ENCODE measurements around the gene PLXDC1.

Gene PLXDC1

DNA sequence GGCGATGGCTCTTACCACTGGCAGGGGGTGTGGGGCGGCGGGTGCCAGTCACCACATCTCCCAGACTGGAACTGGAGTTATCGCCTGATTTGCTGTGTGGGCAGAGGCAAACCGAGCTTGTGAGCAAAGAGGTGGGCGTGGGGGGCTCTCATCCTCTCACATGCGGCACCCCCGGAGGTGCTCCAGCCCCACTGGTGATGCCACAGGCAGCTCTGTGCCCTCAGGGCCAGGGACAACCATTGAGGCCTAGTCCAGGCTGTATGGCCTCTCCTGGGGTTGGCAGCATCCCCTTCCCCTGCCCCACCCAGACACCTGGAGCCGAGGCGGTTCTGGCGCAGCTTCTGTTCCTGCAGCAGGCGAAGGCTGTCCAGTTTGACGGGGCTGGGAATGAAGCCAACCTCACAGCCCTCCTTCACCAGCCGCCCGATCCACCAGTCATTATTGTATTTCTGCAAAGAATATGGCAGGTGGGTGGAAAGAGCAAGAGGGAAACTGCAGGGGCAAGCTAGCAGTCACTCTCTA lies 35.1 kb upstream of the PLXDC1 start:
- no peaks in the 10 kb centered on the region for H3K4me1 ChIP-seq (ENCODE audit: control insufficient read depth in 1 of 2, insufficient read depth in 1 of 2, low read depth in 1 of 2, low read length in 1 of 2)
- H3K9me3 ChIP-seq: no peaks in the 10 kb centered on the region
- TF ChIP-seq, protein P1, sequence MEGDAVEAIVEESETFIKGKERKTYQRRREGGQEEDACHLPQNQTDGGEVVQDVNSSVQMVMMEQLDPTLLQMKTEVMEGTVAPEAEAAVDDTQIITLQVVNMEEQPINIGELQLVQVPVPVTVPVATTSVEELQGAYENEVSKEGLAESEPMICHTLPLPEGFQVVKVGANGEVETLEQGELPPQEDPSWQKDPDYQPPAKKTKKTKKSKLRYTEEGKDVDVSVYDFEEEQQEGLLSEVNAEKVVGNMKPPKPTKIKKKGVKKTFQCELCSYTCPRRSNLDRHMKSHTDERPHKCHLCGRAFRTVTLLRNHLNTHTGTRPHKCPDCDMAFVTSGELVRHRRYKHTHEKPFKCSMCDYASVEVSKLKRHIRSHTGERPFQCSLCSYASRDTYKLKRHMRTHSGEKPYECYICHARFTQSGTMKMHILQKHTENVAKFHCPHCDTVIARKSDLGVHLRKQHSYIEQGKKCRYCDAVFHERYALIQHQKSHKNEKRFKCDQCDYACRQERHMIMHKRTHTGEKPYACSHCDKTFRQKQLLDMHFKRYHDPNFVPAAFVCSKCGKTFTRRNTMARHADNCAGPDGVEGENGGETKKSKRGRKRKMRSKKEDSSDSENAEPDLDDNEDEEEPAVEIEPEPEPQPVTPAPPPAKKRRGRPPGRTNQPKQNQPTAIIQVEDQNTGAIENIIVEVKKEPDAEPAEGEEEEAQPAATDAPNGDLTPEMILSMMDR (IDR thresholded peaks at IDR 0.05): no peak
- no peaks in the 10 kb centered on the region for H3K36me3 ChIP-seq
- H3K4me3 ChIP-seq (ENCODE audit: low read depth in 1 of 2, low read length in 1 of 2): no peak overlapping the region
- no peak overlapping the region for H3K27ac ChIP-seq
- no peaks in the 10 kb centered on the region for H3K27me3 ChIP-seq

DNA sequence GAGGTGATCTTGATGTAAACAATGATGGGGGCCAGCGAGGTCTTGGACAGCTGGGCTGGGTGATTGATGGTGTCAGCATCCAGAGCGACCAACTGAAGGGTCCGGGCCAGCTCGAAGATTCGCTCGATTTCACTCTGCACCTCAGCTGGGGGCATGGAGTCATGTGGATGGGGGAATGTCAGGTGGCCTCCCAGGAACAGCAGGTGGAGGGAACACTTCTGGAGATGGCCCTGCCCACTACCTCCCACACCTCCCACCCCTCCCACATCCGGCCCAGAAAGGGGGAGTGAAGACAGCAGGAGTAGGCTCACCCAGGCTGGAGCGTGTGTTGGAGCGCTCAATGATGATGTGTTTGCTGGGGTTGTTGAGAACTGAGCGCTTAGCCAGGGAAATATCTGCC lies 32.3 kb upstream of the PLXDC1 start:
- no peak overlapping the region for H3K27ac ChIP-seq
- no peaks in the 10 kb centered on the region for H3K27me3 ChIP-seq
- H3K4me1 ChIP-seq (ENCODE audit: control insufficient read depth in 1 of 2, insufficient read depth in 1 of 2, low read depth in 1 of 2, low read length in 1 of 2): no peaks in the 10 kb centered on the region
- no peak overlapping the region for H3K4me3 ChIP-seq (ENCODE audit: low read depth in 1 of 2, low read length in 1 of 2)
- TF ChIP-seq, protein P1 (IDR thresholded peaks at IDR 0.05): no peak
- no peaks in the 10 kb centered on the region for H3K36me3 ChIP-seq
- no peaks in the 10 kb centered on the region for H3K9me3 ChIP-seq

DNA sequence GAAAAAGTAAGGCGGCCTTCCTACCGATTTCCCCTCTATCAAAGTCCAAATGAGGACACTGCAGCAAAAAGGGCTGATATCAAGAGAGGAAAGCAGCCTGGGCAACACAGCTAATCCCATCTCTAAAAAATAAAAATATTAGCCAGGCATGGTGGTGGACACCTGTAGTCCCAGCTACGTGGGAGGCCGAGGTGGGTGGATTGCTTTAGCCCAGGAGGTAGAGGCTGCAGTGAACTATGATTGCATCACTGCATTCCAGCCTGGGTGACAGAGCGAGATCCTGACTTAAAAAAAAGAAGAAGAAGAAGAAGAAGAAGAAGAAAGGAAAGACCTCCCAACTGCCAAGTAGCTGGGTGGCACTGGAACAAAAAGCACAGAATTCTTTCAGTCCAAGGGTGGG lies 31.6 kb upstream of the PLXDC1 start:
- no peak overlapping the region for H3K27ac ChIP-seq
- H3K4me3 ChIP-seq (ENCODE audit: low read depth in 1 of 2, low read length in 1 of 2): no peak overlapping the region
- no peaks in the 10 kb centered on the region for H3K36me3 ChIP-seq
- no peaks in the 10 kb centered on the region for H3K9me3 ChIP-seq
- no peaks in the 10 kb centered on the region for H3K27me3 ChIP-seq
- H3K4me1 ChIP-seq (ENCODE audit: control insufficient read depth in 1 of 2, insufficient read depth in 1 of 2, low read depth in 1 of 2, low read length in 1 of 2): no peaks in the 10 kb centered on the region
- TF ChIP-seq, protein P1 (IDR thresholded peaks at IDR 0.05): no peak

DNA sequence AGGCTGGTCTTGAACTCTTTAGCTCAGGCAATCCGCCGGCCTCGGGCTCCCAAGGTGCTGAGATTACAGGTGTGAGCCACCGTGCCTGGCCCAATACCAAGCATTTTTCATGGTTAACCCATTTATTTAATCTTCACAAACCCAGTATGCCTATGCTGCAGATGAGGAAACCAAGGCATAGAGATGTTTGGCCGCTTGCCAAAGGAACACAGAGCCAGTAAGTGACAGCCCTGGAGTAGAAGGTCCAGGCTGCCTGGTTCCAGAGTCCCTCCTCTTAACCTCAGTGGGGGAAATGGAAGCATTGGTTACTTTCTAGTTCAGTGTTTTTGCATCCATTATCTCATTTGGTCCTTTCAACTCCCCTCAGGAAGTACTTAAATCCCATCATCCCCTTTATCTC lies 29.9 kb upstream of the PLXDC1 start:
- Histone ChIP-seq H3K27me3 (no peaks in the 10 kb centered on the region), H3K4me3 (ENCODE audit: low read depth in 1 of 2, low read length in 1 of 2) (no peak overlapping the region), H3K36me3 (no peaks in the 10 kb centered on the region), H3K4me1 (ENCODE audit: control insufficient read depth in 1 of 2, insufficient read depth in 1 of 2, low read depth in 1 of 2, low read length in 1 of 2) (no peaks in the 10 kb centered on the region), H3K9me3 (no peaks in the 10 kb centered on the region), H3K27ac (no peak overlapping the region)
- TF ChIP-seq, protein P1 (IDR thresholded peaks at IDR 0.05): no peak

DNA sequence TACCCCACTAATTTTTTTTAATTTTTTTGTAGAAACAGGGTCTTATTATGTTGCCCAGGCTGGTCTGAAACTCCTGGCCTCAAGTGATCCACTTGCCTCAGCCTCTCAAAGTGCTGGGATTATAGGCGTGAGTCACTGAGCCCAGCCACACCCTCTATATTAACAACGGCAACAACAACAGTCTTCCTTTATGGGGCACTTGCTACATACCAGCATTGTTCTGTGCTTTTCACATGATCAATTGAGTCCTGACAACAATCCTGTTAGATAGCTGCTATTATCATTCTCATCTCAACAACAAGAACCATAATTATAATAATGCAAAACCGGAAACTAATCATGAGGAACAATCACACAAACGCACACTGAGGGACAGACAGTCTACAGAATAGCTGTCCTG lies 27.1 kb upstream of the PLXDC1 start:
- no peak overlapping the region for H3K27ac ChIP-seq
- TF ChIP-seq, protein P1 (IDR thresholded peaks at IDR 0.05): no peak

DNA sequence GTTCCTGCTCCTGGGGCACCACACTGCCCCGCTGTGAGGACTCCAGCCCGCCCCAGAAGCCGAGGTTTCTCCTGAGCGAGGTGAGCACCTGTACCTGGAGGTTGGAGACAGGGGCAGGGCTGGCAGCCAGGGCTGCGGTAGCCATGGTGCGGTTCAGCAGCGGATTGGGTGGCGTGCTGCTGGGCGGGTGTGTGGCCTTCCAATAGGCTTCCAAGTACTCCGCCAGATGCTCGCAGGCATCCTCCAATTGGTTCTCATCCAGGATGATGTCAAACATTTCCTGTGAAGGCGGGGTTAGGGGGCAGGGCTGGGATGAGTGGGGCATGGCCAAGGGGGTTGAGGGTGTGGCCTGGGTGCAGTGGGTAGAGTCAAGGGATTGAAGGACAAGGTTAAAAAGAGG lies 25.8 kb upstream of the PLXDC1 start:
- Histone ChIP-seq H3K27ac (no peak overlapping the region), H3K27me3 (peaks cover 13% of the 10 kb centered on the region), H3K4me1 (ENCODE audit: control insufficient read depth in 1 of 2, insufficient read depth in 1 of 2, low read depth in 1 of 2, low read length in 1 of 2) (peaks cover 4 to 5% of the 10 kb centered on the region in 2 experiments), H3K9me3 (no peaks in the 10 kb centered on the region), H3K4me3 (ENCODE audit: low read depth in 1 of 2, low read length in 1 of 2) (no peak overlapping the region), H3K36me3 (no peaks in the 10 kb centered on the region)
- TF ChIP-seq, protein P1 (IDR thresholded peaks at IDR 0.05): no peak

More for the DNA sequence above, 27.1 kb upstream of the PLXDC1 start:
- Histone ChIP-seq H3K27me3 (peaks cover 13% of the 10 kb centered on the region), H3K4me1 (ENCODE audit: control insufficient read depth in 1 of 2, insufficient read depth in 1 of 2, low read depth in 1 of 2, low read length in 1 of 2) (peaks cover 4 to 5% of the 10 kb centered on the region in 2 experiments), H3K4me3 (ENCODE audit: low read depth in 1 of 2, low read length in 1 of 2) (no peak overlapping the region), H3K9me3 (no peaks in the 10 kb centered on the region), H3K36me3 (no peaks in the 10 kb centered on the region)
